ENCODE results near the gene STS. TPM values are rescaled to one million over a fixed set of nuclear protein-coding genes. Genes with fewer than 3 reads are reported as not detected.
A peak's percentile ranks its signal among the peaks of the same experiment; 100 is the strongest.

The STS gene
- total and polyA plus RNA-seq, 4 experiments from 2014 or later: 0.04 to 1.7 (median 0.83) TPM

GRCh38 chrX:7139202-7140081 lies 8.1 kb upstream of the STS start:
- no peaks in the 10 kb centered on the region for H3K9me3 ChIP-seq (ENCODE audit: control insufficient read depth in 1 of 2, low read length in 2 of 2)
- ChIA-PET CTCF (ENCODE audit: partially characterized antibody) (no interaction called here), POLR2A (ENCODE audit: partially characterized antibody) (interaction anchor here (1.3 kb wide), 1 partner anchor 8 kb away, joined by 4 read pairs; the partner anchor contains the start of gene STS)
- no peaks in the 10 kb centered on the region for H3K9me3 Mint-ChIP-seq
- intact Hi-C loops (cut with micrococcal nuclease): no loop called here
- H3K4me3 ChIP-seq (ENCODE audit: low read length in 2 of 2): no peak overlapping the region
- H3K4me3 Mint-ChIP-seq: no peak overlapping the region
- H3K27ac ChIP-seq (ENCODE audit: low read depth, low read length): no peak overlapping the region
- no peaks in the 10 kb centered on the region for H3K36me3 Mint-ChIP-seq
- peaks cover 6% of the 10 kb centered on the region for H3K4me1 ChIP-seq (ENCODE audit: insufficient read depth, low read length)
- H3K4me1 Mint-ChIP-seq: peaks cover 20 to 58% (median 30%) of the 10 kb centered on the region in 4 donors
- no peak for DNase-seq
- no peaks in the 10 kb centered on the region for H3K36me3 ChIP-seq (ENCODE audit: insufficient read depth, low read length)
- no peaks in the 10 kb centered on the region for H3K27me3 ChIP-seq (ENCODE audit: insufficient read depth, low read length)
- no peaks in the 10 kb centered on the region for H3K27me3 Mint-ChIP-seq
- no peak overlapping the region for H3K27ac Mint-ChIP-seq

- Histone ChIP-seq H3K36me3 (ENCODE audit: insufficient read depth, low read length) (no peaks in the 10 kb centered on the region), H3K27me3 (ENCODE audit: insufficient read depth, low read length) (no peaks in the 10 kb centered on the region), H3K27ac (ENCODE audit: low read depth, low read length) (no peak overlapping the region), H3K4me1 (ENCODE audit: insufficient read depth, low read length) (peaks cover 10% of the 10 kb centered on the region), H3K9me3 (ENCODE audit: control insufficient read depth in 1 of 2, low read length in 2 of 2) (no peaks in the 10 kb centered on the region), H3K4me3 (ENCODE audit: low read length in 2 of 2) (no peak overlapping the region)
- ChIA-PET CTCF (ENCODE audit: partially characterized antibody) (no interaction called here), POLR2A (ENCODE audit: partially characterized antibody) (no interaction called here)
- H3K27ac Mint-ChIP-seq: no peak overlapping the region
- H3K9me3 Mint-ChIP-seq: no peaks in the 10 kb centered on the region
- DNase-seq: no peak
- H3K36me3 Mint-ChIP-seq: no peaks in the 10 kb centered on the region
- no peak overlapping the region for H3K4me3 Mint-ChIP-seq
- intact Hi-C loops (cut with micrococcal nuclease): no loop called here
- no peaks in the 10 kb centered on the region for H3K27me3 Mint-ChIP-seq
- peaks cover 23 to 59% (median 34%) of the 10 kb centered on the region in 4 donors for H3K4me1 Mint-ChIP-seq
Measured at GRCh38 chrX:7143076-7143475, 4.4 kb upstream of the STS start.

DNA sequence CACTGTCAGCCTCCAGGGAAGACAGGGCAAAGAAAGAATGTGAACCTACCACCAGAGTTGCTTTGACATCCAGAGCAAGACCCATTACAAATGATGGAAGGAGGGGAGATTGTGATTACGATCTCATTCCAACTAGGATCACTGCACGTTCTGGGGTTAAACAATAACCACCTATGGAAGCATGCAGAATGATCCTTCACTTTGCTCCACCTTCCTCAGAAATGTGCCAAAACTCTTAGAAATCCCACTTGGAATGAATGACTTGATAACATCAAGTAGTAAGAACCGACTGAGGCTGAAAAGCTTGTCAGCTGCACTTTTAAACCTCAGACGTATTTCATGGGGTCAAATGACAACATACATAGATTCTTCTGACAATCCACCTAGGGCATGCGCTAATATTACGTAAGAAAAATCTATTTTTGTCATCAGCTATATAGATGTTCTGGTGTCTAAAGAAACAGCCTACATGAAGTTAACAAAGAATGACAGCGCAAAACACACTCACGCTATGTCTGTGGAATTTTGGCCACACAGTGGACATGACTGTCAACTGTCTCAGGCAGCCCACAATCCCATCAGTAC lies 3.5 kb upstream of the STS start:
- Histone ChIP-seq H3K27ac (ENCODE audit: low read depth, low read length) (no peak overlapping the region), H3K4me1 (ENCODE audit: insufficient read depth, low read length) (peaks cover 16% of the 10 kb centered on the region), H3K9me3 (ENCODE audit: control insufficient read depth in 1 of 2, low read length in 2 of 2) (no peaks in the 10 kb centered on the region), H3K36me3 (ENCODE audit: insufficient read depth, low read length) (no peaks in the 10 kb centered on the region), H3K4me3 (ENCODE audit: low read length in 2 of 2) (no peak overlapping the region), H3K27me3 (ENCODE audit: insufficient read depth, low read length) (no peaks in the 10 kb centered on the region)
- intact Hi-C loops (cut with micrococcal nuclease): no loop called here
- Mint-ChIP-seq H3K27ac (peak overlapping the region in 2 of 7 donors; percentile 7 to 30), H3K4me1 (peaks cover 19 to 58% (median 29%) of the 10 kb centered on the region in 4 donors), H3K4me3 (no peak overlapping the region), H3K36me3 (peaks cover 0 to 4% of the 10 kb centered on the region in 2 donors), H3K27me3 (no peaks in the 10 kb centered on the region), H3K9me3 (peaks cover 0 to 7% (median 0%) of the 10 kb centered on the region in 8 donors)
- ChIA-PET CTCF (ENCODE audit: partially characterized antibody) (no interaction called here), POLR2A (ENCODE audit: partially characterized antibody) (no interaction called here)
- no peak for DNase-seq

DNA sequence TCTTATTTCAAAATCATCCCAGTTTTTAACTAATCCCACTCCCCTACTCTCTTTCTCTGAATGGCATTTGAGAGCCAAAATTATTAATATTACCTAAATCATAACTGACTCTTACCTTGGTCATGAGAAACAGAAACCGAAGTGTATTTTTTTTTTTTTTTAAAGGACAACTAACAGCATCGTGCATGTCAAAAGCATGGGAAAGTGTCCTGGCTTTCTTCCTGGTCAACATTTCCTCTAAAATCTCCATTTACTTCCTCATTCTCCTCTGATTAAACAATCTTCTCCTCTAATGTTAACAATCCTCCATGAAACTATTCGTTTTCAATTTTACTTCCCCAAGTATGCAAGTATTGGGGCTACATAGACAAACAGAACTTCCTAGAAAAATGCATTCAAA lies 2.1 kb upstream of the STS start:
- DNase-seq: no peak
- ChIA-PET POLR2A (ENCODE audit: partially characterized antibody) (no interaction called here), CTCF (ENCODE audit: partially characterized antibody) (no interaction called here)
- peak overlapping the region in 1 of 8 donors; percentile 51 for H3K4me3 Mint-ChIP-seq
- H3K27me3 ChIP-seq (ENCODE audit: insufficient read depth, low read length): no peaks in the 10 kb centered on the region
- H3K36me3 Mint-ChIP-seq: peaks cover 0 to 4% of the 10 kb centered on the region in 2 donors
- peak overlapping the region in 6 of 7 donors; percentile 31 to 85 (median 67) for H3K27ac Mint-ChIP-seq
- no peak overlapping the region for H3K27ac ChIP-seq (ENCODE audit: low read depth, low read length)
- peaks cover 16% of the 10 kb centered on the region for H3K4me1 ChIP-seq (ENCODE audit: insufficient read depth, low read length)
- peaks cover 0 to 7% (median 0%) of the 10 kb centered on the region in 8 donors for H3K9me3 Mint-ChIP-seq
- H3K9me3 ChIP-seq (ENCODE audit: control insufficient read depth in 1 of 2, low read length in 2 of 2): no peaks in the 10 kb centered on the region
- peaks cover 17 to 53% (median 29%) of the 10 kb centered on the region in 4 donors for H3K4me1 Mint-ChIP-seq
- no peaks in the 10 kb centered on the region for H3K27me3 Mint-ChIP-seq
- no peak overlapping the region for H3K4me3 ChIP-seq (ENCODE audit: low read length in 2 of 2)
- intact Hi-C loops (cut with micrococcal nuclease): loop anchor here (5.0 kb wide), 1 partner anchor 782 kb away; the partner anchor contains the start of gene PNPLA4
- H3K36me3 ChIP-seq (ENCODE audit: insufficient read depth, low read length): no peaks in the 10 kb centered on the region

- intact Hi-C loops (cut with micrococcal nuclease): loop anchor here (5.0 kb wide), 1 partner anchor 781 kb away; the partner anchor contains the start of gene PNPLA4
- H3K27me3 Mint-ChIP-seq: no peaks in the 10 kb centered on the region
- peak overlapping the region in 7 of 8 donors; percentile 3 to 90 (median 51) for H3K4me3 Mint-ChIP-seq
- Histone ChIP-seq H3K9me3 (ENCODE audit: control insufficient read depth in 1 of 2, low read length in 2 of 2) (no peaks in the 10 kb centered on the region), H3K27ac (ENCODE audit: low read depth, low read length) (no peak overlapping the region), H3K4me3 (ENCODE audit: low read length in 2 of 2) (no peak overlapping the region), H3K4me1 (ENCODE audit: insufficient read depth, low read length) (peaks cover 16% of the 10 kb centered on the region), H3K27me3 (ENCODE audit: insufficient read depth, low read length) (no peaks in the 10 kb centered on the region), H3K36me3 (ENCODE audit: insufficient read depth, low read length) (no peaks in the 10 kb centered on the region)
- POLR2A ChIA-PET (ENCODE audit: partially characterized antibody): interaction anchor here (0.6 to 0.9 kb wide), 2 partner anchors 11 to 1974 kb away, joined by 3 to 4 read pairs; no protein-coding TSS in a partner anchor
- CTCF ChIA-PET (ENCODE audit: partially characterized antibody): interaction anchor here (1.8 kb wide), 1 partner anchor 11 kb away, joined by 5 read pairs; no protein-coding TSS in a partner anchor
- H3K4me1 Mint-ChIP-seq: peaks cover 17 to 51% (median 27%) of the 10 kb centered on the region in 4 donors
- peaks cover 0 to 7% (median 0%) of the 10 kb centered on the region in 8 donors for H3K9me3 Mint-ChIP-seq
- H3K36me3 Mint-ChIP-seq: peaks cover 0 to 4% of the 10 kb centered on the region in 2 donors
- no peak for DNase-seq
- H3K27ac Mint-ChIP-seq: peak overlapping the region; percentile 11 to 94 (median 85)
Measured at GRCh38 chrX:7146020-7146702, 1.4 kb upstream of the STS start.

DNA sequence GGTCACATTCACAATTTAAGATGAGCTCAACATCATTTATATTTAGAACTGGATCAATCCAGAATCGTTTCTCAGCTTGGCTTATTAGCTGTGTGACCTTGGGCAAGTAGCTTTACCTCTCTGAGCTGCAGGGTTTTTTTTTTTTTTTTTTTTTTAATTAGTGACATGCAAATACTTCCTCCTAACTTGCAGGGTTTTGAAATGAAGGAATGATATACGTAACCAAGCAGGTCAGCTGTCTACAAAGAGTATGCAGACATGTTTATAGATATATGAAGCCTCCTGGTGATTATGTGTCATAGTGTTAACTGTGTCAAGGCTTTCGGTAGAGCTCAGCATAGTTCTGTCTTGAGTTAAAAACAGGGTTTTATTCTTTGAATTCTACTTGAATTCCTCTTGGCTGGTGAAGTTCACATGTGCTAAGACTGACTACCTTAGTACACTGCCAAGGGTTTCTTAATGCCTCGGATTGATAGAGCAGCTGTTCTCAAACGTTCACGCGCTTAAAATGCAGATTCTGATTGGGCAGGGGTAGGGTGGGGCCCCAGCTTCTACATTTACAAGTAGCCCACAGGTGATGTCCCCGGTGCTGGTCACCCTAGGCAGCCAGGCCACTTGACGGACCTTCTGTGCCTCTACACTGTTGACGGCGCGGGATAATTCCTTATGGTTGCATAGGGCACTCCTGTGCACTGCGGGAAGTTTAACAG lies 654 bp upstream of the STS start:
- peak overlapping the region; percentile 65 for H3K27ac ChIP-seq (ENCODE audit: low read depth, low read length)
- intact Hi-C loops (cut with micrococcal nuclease): loop anchor here (5.0 kb wide), 1 partner anchor 780 kb away; the partner anchor contains the start of gene PNPLA4
- no peaks in the 10 kb centered on the region for H3K27me3 Mint-ChIP-seq
- peak in 3 of 5 donors; percentile 17 to 24 (median 18) for DNase-seq
- no peaks in the 10 kb centered on the region for H3K27me3 ChIP-seq (ENCODE audit: insufficient read depth, low read length)
- H3K9me3 Mint-ChIP-seq: peaks cover 0 to 7% (median 0%) of the 10 kb centered on the region in 8 donors
- peaks cover 0 to 4% of the 10 kb centered on the region in 2 donors for H3K36me3 Mint-ChIP-seq
- H3K36me3 ChIP-seq (ENCODE audit: insufficient read depth, low read length): no peaks in the 10 kb centered on the region
- H3K4me1 Mint-ChIP-seq: peaks cover 17 to 47% (median 24%) of the 10 kb centered on the region in 4 donors
- CTCF ChIA-PET (ENCODE audit: partially characterized antibody): interaction anchor here (1.1 to 1.8 kb wide), 2 partner anchors 12 to 14 kb away, joined by 3 to 5 read pairs; no protein-coding TSS in a partner anchor
- H3K4me3 ChIP-seq (ENCODE audit: low read length in 2 of 2): peak overlapping the region; percentile 29 to 99
- peak overlapping the region; percentile 85 to 94 (median 92) for H3K27ac Mint-ChIP-seq
- POLR2A ChIA-PET (ENCODE audit: partially characterized antibody): interaction anchor here (0.6 to 1.3 kb wide), 3 partner anchors 8 to 1973 kb away, joined by 3 to 4 read pairs (median 4); no protein-coding TSS in a partner anchor
- H3K9me3 ChIP-seq (ENCODE audit: control insufficient read depth in 1 of 2, low read length in 2 of 2): no peaks in the 10 kb centered on the region
- H3K4me3 Mint-ChIP-seq: peak overlapping the region; percentile 85 to 93 (median 90)
- H3K4me1 ChIP-seq (ENCODE audit: insufficient read depth, low read length): peaks cover 16% of the 10 kb centered on the region

All from CD4-positive, alpha-beta memory T cell (primary cell).